ENCODE data around the gene MYO16. TPM values are rescaled to one million over a fixed set of nuclear protein-coding genes. Genes with fewer than 3 reads are reported as not detected.

MYO16 gene
- total and polyA plus RNA-seq, 2 experiments from 2014 or later, result 0.13 to 0.23 TPM

DNA sequence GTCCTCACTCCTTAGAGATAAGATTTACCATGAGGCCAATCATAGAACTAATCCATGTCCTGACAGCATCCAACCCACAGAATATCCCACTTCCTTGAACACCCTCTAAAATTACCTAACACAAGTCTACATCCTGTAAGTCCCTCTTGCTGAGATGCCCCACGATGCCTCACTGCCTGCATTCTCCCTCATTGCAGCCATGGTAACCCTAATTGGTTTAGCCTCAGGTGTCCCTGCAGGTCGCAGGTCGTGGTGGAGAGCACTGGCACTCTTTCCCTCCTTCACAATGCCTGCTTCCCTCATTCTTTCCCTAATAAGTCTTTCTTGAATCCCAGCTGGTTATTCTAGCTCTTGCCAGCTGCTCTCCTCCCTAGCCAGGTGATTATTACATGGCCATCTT is 35.3 kb upstream of the MYO16 start:
- Histone ChIP-seq H3K9me2 (replicated peaks; ENCODE audit: insufficient read depth) (no peaks in the 10 kb centered on the region), H2AFZ (no peak overlapping the region), H4K20me1 (ENCODE audit: insufficient read depth, poor library complexity, severe bottlenecking) (no peaks in the 10 kb centered on the region), H3K79me2 (no peaks in the 10 kb centered on the region), H3K4me1 (ENCODE audit: insufficient read depth) (no peaks in the 10 kb centered on the region), H3K36me3 (replicated peaks; ENCODE audit: insufficient read depth, low read depth) (no peaks in the 10 kb centered on the region), H3K4me3 (no peak overlapping the region), H3K4me2 (no peak overlapping the region), H3K9me3 (ENCODE audit: low read depth) (no peaks in the 10 kb centered on the region), H3K27me3 (no peaks in the 10 kb centered on the region), H3K27ac (no peak overlapping the region)
- 36% methylated on average over 3 of the region's 3 CpGs for WGBS (ENCODE audit: low lambda C conversion rate, missing lambda C conversion rate)
- TF ChIP-seq EZH2 (IDR thresholded peaks at IDR 0.05; ENCODE audit: borderline replicate concordance) (no peak), EZH2phosphoT487 (IDR thresholded peaks at IDR 0.05; ENCODE audit: low read depth, severe bottlenecking, unreplicated experiment) (no peak)
- TF ChIP-seq, protein P1, sequence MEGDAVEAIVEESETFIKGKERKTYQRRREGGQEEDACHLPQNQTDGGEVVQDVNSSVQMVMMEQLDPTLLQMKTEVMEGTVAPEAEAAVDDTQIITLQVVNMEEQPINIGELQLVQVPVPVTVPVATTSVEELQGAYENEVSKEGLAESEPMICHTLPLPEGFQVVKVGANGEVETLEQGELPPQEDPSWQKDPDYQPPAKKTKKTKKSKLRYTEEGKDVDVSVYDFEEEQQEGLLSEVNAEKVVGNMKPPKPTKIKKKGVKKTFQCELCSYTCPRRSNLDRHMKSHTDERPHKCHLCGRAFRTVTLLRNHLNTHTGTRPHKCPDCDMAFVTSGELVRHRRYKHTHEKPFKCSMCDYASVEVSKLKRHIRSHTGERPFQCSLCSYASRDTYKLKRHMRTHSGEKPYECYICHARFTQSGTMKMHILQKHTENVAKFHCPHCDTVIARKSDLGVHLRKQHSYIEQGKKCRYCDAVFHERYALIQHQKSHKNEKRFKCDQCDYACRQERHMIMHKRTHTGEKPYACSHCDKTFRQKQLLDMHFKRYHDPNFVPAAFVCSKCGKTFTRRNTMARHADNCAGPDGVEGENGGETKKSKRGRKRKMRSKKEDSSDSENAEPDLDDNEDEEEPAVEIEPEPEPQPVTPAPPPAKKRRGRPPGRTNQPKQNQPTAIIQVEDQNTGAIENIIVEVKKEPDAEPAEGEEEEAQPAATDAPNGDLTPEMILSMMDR (IDR thresholded peaks at IDR 0.05; ENCODE audit: poor library complexity), result no peak
- no peak for DNase-seq (ENCODE audit: low spot score)

DNA sequence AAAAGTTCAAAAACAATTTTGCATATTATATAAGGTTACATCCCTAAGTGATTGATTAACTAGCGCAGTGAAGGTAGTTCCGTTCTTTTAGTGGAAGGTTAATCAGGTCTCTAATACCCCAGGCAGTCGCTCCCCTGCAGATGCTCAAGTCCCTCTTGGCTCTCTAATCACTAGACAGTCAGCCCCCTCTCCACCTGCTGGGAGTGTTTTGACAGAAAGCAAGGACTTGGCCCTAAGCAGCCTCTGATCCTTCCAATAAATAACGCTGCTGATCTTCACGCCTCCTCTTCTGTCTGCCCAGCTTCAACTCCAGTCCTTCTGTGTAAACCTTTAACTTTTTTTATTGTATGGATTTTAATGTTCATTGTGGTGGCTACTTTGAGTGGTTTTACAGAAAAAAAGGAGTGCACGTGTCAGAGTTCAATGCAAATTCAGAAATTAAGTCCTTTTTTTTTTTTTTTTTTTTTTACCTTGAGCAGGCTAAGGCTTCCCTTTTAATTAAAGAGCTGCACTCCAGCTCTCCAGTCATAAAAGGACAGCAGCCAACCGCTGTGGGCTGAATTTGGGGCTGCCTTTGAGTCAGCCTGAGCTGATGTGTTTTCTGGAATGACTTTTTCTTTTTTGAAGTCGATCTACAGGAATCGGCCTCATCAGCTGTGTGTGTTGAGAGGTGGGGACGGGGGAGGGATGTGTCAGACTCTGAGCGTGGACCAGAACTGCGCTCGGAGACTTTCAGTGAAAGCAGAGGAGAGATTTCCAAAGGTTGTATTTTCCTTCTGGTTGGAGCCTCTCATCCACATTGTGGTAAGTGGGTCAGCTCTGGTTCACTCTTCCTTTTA is 33.8 kb upstream of the MYO16 start:
- TF ChIP-seq, protein P1 (IDR thresholded peaks at IDR 0.05; ENCODE audit: poor library complexity), result no peak
- no peak for TF ChIP-seq EZH2phosphoT487 (IDR thresholded peaks at IDR 0.05; ENCODE audit: low read depth, severe bottlenecking, unreplicated experiment)
- H3K36me3 ChIP-seq (replicated peaks; ENCODE audit: insufficient read depth, low read depth), result no peaks in the 10 kb centered on the region

DNA sequence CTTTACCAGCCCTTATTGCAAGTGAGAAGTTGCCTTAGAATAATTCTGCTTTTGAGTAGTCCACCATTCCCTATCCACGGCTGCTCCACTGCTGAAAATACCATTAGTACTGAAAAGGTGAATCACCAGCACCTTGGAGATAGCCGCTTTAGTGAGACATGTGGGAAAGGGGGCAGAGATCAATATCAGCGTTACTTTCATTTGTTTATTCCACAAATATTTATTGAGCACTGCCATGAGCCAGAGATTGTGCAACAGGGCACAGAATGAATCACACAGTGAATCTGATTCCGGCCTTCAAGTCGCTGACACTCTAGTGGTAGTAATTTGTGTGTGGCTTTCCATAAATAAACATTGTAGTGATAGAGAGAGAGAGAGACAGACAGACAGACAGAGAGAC is 31.5 kb upstream of the MYO16 start:
- TF ChIP-seq EZH2phosphoT487 (IDR thresholded peaks at IDR 0.05; ENCODE audit: low read depth, severe bottlenecking, unreplicated experiment), result no peak
- TF ChIP-seq, protein P1 (IDR thresholded peaks at IDR 0.05; ENCODE audit: poor library complexity), result no peak
- TF ChIP-seq EZH2 (IDR thresholded peaks at IDR 0.05; ENCODE audit: borderline replicate concordance), result no peak
- no peak for DNase-seq (ENCODE audit: low spot score)
- H3K4me2 ChIP-seq, result no peak overlapping the region
- H2AFZ ChIP-seq, result no peak overlapping the region
- no peaks in the 10 kb centered on the region for H3K4me1 ChIP-seq (ENCODE audit: insufficient read depth)
- H3K9me3 ChIP-seq (ENCODE audit: low read depth), result no peaks in the 10 kb centered on the region
- H3K27me3 ChIP-seq, result no peaks in the 10 kb centered on the region
- no peak overlapping the region for H3K4me3 ChIP-seq
- 52% methylated on average over 5 of the region's 5 CpGs for WGBS (ENCODE audit: low lambda C conversion rate, missing lambda C conversion rate)
- H3K79me2 ChIP-seq, result no peaks in the 10 kb centered on the region
- no peaks in the 10 kb centered on the region for H4K20me1 ChIP-seq (ENCODE audit: insufficient read depth, poor library complexity, severe bottlenecking)
- no peak overlapping the region for H3K27ac ChIP-seq
- no peaks in the 10 kb centered on the region for H3K9me2 ChIP-seq (replicated peaks; ENCODE audit: insufficient read depth)
- H3K36me3 ChIP-seq (replicated peaks; ENCODE audit: insufficient read depth, low read depth), result no peaks in the 10 kb centered on the region

More for the DNA sequence above, 33.8 kb upstream of the MYO16 start:
- H3K4me2 ChIP-seq, result peak overlapping the region; percentile 51
- no peaks in the 10 kb centered on the region for H4K20me1 ChIP-seq (ENCODE audit: insufficient read depth, poor library complexity, severe bottlenecking)
- WGBS (ENCODE audit: low lambda C conversion rate, missing lambda C conversion rate), result 40% methylated on average over 13 of the region's 13 CpGs
- H3K27me3 ChIP-seq, result no peaks in the 10 kb centered on the region
- no peaks in the 10 kb centered on the region for H3K9me3 ChIP-seq (ENCODE audit: low read depth)
- no peak overlapping the region for H2AFZ ChIP-seq
- no peaks in the 10 kb centered on the region for H3K4me1 ChIP-seq (ENCODE audit: insufficient read depth)
- H3K27ac ChIP-seq, result no peak overlapping the region
- DNase-seq (ENCODE audit: low spot score), result no peak
- H3K9me2 ChIP-seq (replicated peaks; ENCODE audit: insufficient read depth), result no peaks in the 10 kb centered on the region
- H3K79me2 ChIP-seq, result no peaks in the 10 kb centered on the region
- no peak overlapping the region for H3K4me3 ChIP-seq

All from hepatocyte (in vitro differentiated cells).